Measurements from ENCODE around the gene EIF4E3. TPM values are rescaled to one million over a fixed set of nuclear protein-coding genes. Genes with fewer than 3 reads are reported as not detected.
A peak's percentile ranks its signal among the peaks of the same experiment; 100 is the strongest.

The EIF4E3 gene
- polyA plus RNA-seq, 1 of the 3 experiments (the other 2 are of a cell fraction): 0.67 TPM

DNA sequence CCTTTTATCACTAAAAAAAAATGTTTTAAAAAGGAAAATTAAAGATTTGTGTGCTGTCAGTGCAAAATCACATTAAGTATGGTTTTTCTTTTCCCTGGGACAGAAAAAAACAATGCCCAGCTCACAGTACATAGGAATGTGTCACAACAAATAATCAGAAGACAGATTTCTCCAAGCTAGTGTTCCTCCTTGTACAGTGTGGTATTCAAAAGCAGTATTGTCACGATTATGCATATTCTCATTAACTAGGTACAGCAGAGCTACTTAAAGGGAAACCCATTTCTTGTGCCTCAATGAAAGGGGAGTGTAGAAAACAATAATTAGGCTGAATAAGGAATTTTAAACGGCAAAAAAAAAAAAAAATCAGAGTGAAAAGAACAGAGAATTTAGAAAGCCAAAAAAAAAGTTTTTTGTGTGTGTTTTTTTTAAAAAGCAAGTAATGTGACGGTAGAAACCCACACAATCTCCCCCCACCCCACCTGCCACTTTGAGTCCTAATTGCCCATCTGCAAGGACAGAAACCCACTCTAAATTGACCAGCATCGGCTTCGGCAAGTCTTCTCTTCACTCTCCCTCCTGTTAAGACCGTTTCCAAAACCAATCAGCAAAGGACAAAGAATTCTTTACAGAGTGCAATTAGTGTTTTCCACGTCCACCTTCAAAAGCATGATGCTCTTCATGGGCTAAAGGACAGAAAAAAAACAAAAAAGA is 41.0 kb downstream of the EIF4E3 start:
- Histone ChIP-seq H3K9me3 (no peaks in the 10 kb centered on the region), H4K20me1 (ENCODE audit: insufficient read depth) (no peaks in the 10 kb centered on the region), H2AFZ (ENCODE audit: low read depth) (no peak overlapping the region), H3K9ac (no peak overlapping the region), H3K4me1 (ENCODE audit: control insufficient read depth in 1 of 2, insufficient read depth in 2 of 2, low read depth in 1 of 2, low read length in 1 of 2) (no peaks in the 10 kb centered on the region; a peak in 1 of 4 replicates), H3F3A (replicated peaks; ENCODE audit: insufficient read depth) (no peaks in the 10 kb centered on the region), H3K9me2 (no peaks in the 10 kb centered on the region), H3K4me2 (peak overlapping the region; percentile 25; the same call in 1 of the 2 replicates), H3K27me3 (ENCODE audit: insufficient read depth) (no peaks in the 10 kb centered on the region), H3K79me2 (ENCODE audit: insufficient read depth) (no peaks in the 10 kb centered on the region), H3K4me3 (ENCODE audit: low read depth in 2 of 2, low read length in 1 of 2) (no peak overlapping the region), H3K27ac (ENCODE audit: low read depth in 2 of 2, low read length in 1 of 2) (no peak overlapping the region), H3K36me3 (replicated peaks in 1 of 2; ENCODE audit: control insufficient read depth in 1 of 2, insufficient read depth in 2 of 2, low read length in 1 of 2) (no peaks in the 10 kb centered on the region)
- no peak for TF ChIP-seq TCF12 (IDR thresholded peaks at IDR 0.05)
- no peak for TF ChIP-seq NFIC (IDR thresholded peaks at IDR 0.05; ENCODE audit: borderline replicate concordance)
- TF ChIP-seq FOXJ3 (CRISPR knock-in tag; IDR thresholded peaks at IDR 0.05): no peak
- ChIA-PET CTCF (interaction anchor here (1.1 kb wide), 1 partner anchor 11 kb away, joined by 4 read pairs; no protein-coding TSS in a partner anchor), POLR2A (no interaction called here)
- WGBS (ENCODE audit: low lambda C conversion rate): 77% methylated on average over 7 of the region's 7 CpGs
- no peak for DNase-seq

DNA sequence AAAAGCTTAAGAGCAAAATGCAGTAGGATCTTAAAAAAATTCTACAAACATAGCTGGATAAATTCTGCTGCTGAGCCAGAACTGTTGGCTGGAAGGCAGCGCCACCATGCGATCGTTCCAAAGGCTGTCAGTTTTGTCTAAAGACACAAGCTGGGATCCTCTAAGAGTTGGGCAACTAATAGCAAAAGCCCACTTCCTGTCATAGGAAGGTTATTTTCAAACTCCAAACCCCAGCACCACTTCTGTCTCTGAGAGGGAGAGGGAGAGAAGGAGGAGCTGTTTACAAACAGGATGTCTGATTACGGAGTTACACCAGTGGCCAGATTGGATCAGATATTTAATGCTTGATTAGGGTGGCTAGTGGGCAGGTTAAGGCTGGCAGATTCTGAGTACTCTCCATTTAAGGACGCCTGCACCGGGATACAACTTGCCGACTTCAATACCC is 44.0 kb downstream of the EIF4E3 start:
- DNase-seq: no peak
- Histone ChIP-seq H3K4me1 (ENCODE audit: control insufficient read depth in 1 of 2, insufficient read depth in 2 of 2, low read depth in 1 of 2, low read length in 1 of 2) (no peaks in the 10 kb centered on the region; a peak in 1 of 4 replicates), H3K4me2 (no peak overlapping the region), H3K9me3 (no peaks in the 10 kb centered on the region), H4K20me1 (ENCODE audit: insufficient read depth) (no peaks in the 10 kb centered on the region), H2AFZ (ENCODE audit: low read depth) (no peak overlapping the region), H3K27ac (ENCODE audit: low read depth in 2 of 2, low read length in 1 of 2) (no peak overlapping the region), H3K27me3 (ENCODE audit: insufficient read depth) (no peaks in the 10 kb centered on the region), H3K79me2 (ENCODE audit: insufficient read depth) (no peaks in the 10 kb centered on the region), H3K4me3 (ENCODE audit: low read depth in 2 of 2, low read length in 1 of 2) (peak overlapping the region in 1 of 2 experiments; percentile 38; a peak in 1 of 4 replicates), H3K9ac (no peak overlapping the region), H3K9me2 (no peaks in the 10 kb centered on the region), H3K36me3 (replicated peaks in 1 of 2; ENCODE audit: control insufficient read depth in 1 of 2, insufficient read depth in 2 of 2, low read length in 1 of 2) (no peaks in the 10 kb centered on the region), H3F3A (replicated peaks; ENCODE audit: insufficient read depth) (no peaks in the 10 kb centered on the region)
- ChIA-PET POLR2A (no interaction called here), CTCF (interaction anchor here (1.1 to 1.6 kb wide), 2 partner anchors 56 to 95 kb away, joined by 3 to 4 read pairs; no protein-coding TSS in a partner anchor)
- TF ChIP-seq EZH2phosphoT487 (IDR thresholded peaks at IDR 0.05; ENCODE audit: borderline replicate concordance, low read depth) (no peak), RAD21 (IDR thresholded peaks at IDR 0.05; ENCODE audit: low read length) (peak; percentile 45), TEAD4 (IDR thresholded peaks at IDR 0.05; ENCODE audit: borderline replicate concordance, insufficient read depth) (no peak)
- TF ChIP-seq, protein P1, sequence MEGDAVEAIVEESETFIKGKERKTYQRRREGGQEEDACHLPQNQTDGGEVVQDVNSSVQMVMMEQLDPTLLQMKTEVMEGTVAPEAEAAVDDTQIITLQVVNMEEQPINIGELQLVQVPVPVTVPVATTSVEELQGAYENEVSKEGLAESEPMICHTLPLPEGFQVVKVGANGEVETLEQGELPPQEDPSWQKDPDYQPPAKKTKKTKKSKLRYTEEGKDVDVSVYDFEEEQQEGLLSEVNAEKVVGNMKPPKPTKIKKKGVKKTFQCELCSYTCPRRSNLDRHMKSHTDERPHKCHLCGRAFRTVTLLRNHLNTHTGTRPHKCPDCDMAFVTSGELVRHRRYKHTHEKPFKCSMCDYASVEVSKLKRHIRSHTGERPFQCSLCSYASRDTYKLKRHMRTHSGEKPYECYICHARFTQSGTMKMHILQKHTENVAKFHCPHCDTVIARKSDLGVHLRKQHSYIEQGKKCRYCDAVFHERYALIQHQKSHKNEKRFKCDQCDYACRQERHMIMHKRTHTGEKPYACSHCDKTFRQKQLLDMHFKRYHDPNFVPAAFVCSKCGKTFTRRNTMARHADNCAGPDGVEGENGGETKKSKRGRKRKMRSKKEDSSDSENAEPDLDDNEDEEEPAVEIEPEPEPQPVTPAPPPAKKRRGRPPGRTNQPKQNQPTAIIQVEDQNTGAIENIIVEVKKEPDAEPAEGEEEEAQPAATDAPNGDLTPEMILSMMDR (IDR thresholded peaks at IDR 0.05): peak; percentile 19
- WGBS (ENCODE audit: low lambda C conversion rate): 90% methylated on average over 7 of the region's 7 CpGs

DNA sequence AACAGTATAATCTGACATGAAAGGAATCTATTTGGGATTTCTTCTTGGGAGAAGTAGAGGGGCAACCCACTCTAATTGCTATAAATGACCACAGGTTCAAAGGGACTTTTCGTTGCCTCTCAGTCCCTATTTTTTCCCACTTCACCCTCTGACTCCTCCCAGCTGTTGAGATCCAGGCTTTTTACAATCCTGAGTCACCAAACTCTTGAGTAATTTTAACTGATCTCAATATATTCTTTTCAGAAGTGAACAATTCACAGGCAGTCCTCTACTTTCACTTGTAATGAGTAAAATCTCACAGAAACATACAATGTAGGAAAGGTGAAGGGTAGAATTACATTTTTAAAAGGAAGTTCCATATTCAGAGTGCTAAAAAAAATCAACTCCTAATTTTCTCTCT is 44.6 kb downstream of the EIF4E3 start:
- no peaks in the 10 kb centered on the region for H3K9me3 ChIP-seq
- 84% methylated on average over 1 of the region's 1 CpG for whole genome bisulfite sequencing (ENCODE audit: low lambda C conversion rate)

More for the DNA sequence above, 44.6 kb downstream of the EIF4E3 start:
- ChIA-PET POLR2A (no interaction called here), CTCF (interaction anchor here (1.1 kb wide), 1 partner anchor 95 kb away, joined by 3 read pairs; no protein-coding TSS in a partner anchor)
- Histone ChIP-seq H3K79me2 (ENCODE audit: insufficient read depth) (no peaks in the 10 kb centered on the region), H3K27me3 (ENCODE audit: insufficient read depth) (no peaks in the 10 kb centered on the region), H2AFZ (ENCODE audit: low read depth) (no peak overlapping the region), H3K4me3 (ENCODE audit: low read depth in 2 of 2, low read length in 1 of 2) (no peak overlapping the region), H3K9ac (no peak overlapping the region), H3K36me3 (replicated peaks in 1 of 2; ENCODE audit: control insufficient read depth in 1 of 2, insufficient read depth in 2 of 2, low read length in 1 of 2) (no peaks in the 10 kb centered on the region), H3K27ac (ENCODE audit: low read depth in 2 of 2, low read length in 1 of 2) (no peak overlapping the region), H4K20me1 (ENCODE audit: insufficient read depth) (no peaks in the 10 kb centered on the region), H3K9me2 (no peaks in the 10 kb centered on the region), H3F3A (replicated peaks; ENCODE audit: insufficient read depth) (no peaks in the 10 kb centered on the region), H3K4me1 (ENCODE audit: control insufficient read depth in 1 of 2, insufficient read depth in 2 of 2, low read depth in 1 of 2, low read length in 1 of 2) (no peaks in the 10 kb centered on the region; a peak in 1 of 4 replicates), H3K4me2 (no peak overlapping the region)
- TF ChIP-seq TEAD4 (IDR thresholded peaks at IDR 0.05; ENCODE audit: borderline replicate concordance, insufficient read depth) (no peak), JUND (IDR thresholded peaks at IDR 0.05) (no peak), YY1 (IDR thresholded peaks at IDR 0.05; ENCODE audit: low read depth) (no peak), RFX5 (IDR thresholded peaks at IDR 0.05; ENCODE audit: low read length) (no peak), EZH2phosphoT487 (IDR thresholded peaks at IDR 0.05; ENCODE audit: borderline replicate concordance, low read depth) (no peak), POLR2AphosphoS5 (IDR thresholded peaks at IDR 0.05; ENCODE audit: low read depth, low read length) (no peak)
- TF ChIP-seq, protein P2, sequence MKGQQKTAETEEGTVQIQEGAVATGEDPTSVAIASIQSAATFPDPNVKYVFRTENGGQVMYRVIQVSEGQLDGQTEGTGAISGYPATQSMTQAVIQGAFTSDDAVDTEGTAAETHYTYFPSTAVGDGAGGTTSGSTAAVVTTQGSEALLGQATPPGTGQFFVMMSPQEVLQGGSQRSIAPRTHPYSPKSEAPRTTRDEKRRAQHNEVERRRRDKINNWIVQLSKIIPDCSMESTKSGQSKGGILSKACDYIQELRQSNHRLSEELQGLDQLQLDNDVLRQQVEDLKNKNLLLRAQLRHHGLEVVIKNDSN (IDR thresholded peaks at IDR 0.05; ENCODE audit: borderline replicate concordance, low read depth): no peak
- no peak for DNase-seq

Measured in SK-N-SH (cell line).